GM23338 (cell line): ENCODE measurements around the gene GPR162. TPM values are rescaled to one million over a fixed set of nuclear protein-coding genes. Genes with fewer than 3 reads are reported as not detected.

ENCODE experiments used
- ATAC-seq: fragments of 200-7000 bp; cut with Tn5 transposase; 3 replicates; pipeline ENCODE4 v1.9.1; 2020
- DNase-seq: peaks from one replicate; pipeline ENCODE4 v3.0.0-alpha.2; 2015; ENCODE audit warnings: low spot score
- H2AFZ ChIP-seq: fragments of 200-600 bp; sonication (generic); 2 replicates; pipeline ENCODE4 v1.8.0; 2016; ENCODE audit warnings: antibody characterized with exemption, mild to moderate bottlenecking, moderate library complexity
- H3F3A ChIP-seq: fragments of 200-600 bp; sonication (generic); replicated peaks from 2 replicates; pipeline ENCODE4 v1.8.0; 2017; ENCODE audit warnings: antibody characterized with exemption, mixed run types, low read depth
- H3K27ac ChIP-seq: fragments of 200-600 bp; sonication (generic); 2 replicates; pipeline ENCODE4 v1.6.1; 2016; ENCODE audit warnings: low read depth
- H3K27me3 ChIP-seq: fragments of 200-600 bp; sonication (generic); 2 replicates; pipeline ENCODE4 v1.8.0; 2016; ENCODE audit warnings: mild to moderate bottlenecking, mixed run types, moderate library complexity; ENCODE audit not compliant: insufficient read depth
- H3K36me3 ChIP-seq: fragments of 200-600 bp; sonication (generic); 2 replicates; pipeline ENCODE4 v1.8.0; 2016; ENCODE audit warnings: mild to moderate bottlenecking; ENCODE audit not compliant: insufficient read depth
- H3K4me1 ChIP-seq: fragments of 200-600 bp; sonication (generic); 2 replicates; pipeline ENCODE4 v1.8.0; 2016; ENCODE audit warnings: mild to moderate bottlenecking, moderate library complexity; ENCODE audit not compliant: insufficient read depth
- H3K4me2 ChIP-seq: fragments of 200-600 bp; sonication (generic); 2 replicates; pipeline ENCODE4 v1.7.1; 2017; ENCODE audit warnings: mixed run types
- H3K4me3 ChIP-seq: fragments of 200-600 bp; sonication (generic); 2 replicates; pipeline ENCODE4 v1.6.1; 2016; ENCODE audit warnings: mixed run types
- H3K79me2 ChIP-seq: fragments of 200-600 bp; sonication (generic); replicated peaks from 2 replicates; pipeline ENCODE4 v1.8.0; 2017; ENCODE audit warnings: mild to moderate bottlenecking; ENCODE audit not compliant: insufficient read depth
- H3K9me2 ChIP-seq: fragments of 200-600 bp; sonication (generic); 2 replicates; pipeline ENCODE4 v1.8.0; 2017; ENCODE audit not compliant: insufficient read depth
- H4K20me1 ChIP-seq: fragments of 200-600 bp; sonication (generic); replicated peaks from 2 replicates; pipeline ENCODE4 v1.8.0; 2017; ENCODE audit warnings: mild to moderate bottlenecking; ENCODE audit not compliant: insufficient read depth
- H3K27ac Mint-ChIP-seq: 2 replicates; pipeline ENCODE4 v1.8.0; 2020; ENCODE audit warnings: inconsistent platforms, mild to moderate bottlenecking, moderate library complexity, mixed read lengths
- H3K27me3 Mint-ChIP-seq: 3 replicates; pipeline ENCODE4 v1.8.0; 2022; ENCODE audit warnings: low read depth, mild to moderate bottlenecking, moderate library complexity, mixed read lengths, inconsistent platforms; ENCODE audit not compliant: insufficient read depth, poor library complexity
- H3K36me3 Mint-ChIP-seq: 3 replicates; pipeline ENCODE4 v1.8.0; 2021; ENCODE audit warnings: low read depth, mild to moderate bottlenecking, inconsistent platforms, moderate library complexity, mixed read lengths
- H3K4me1 Mint-ChIP-seq: 3 replicates; pipeline ENCODE4 v1.8.0; 2020; ENCODE audit warnings: mild to moderate bottlenecking, inconsistent platforms, mixed read lengths
- H3K4me3 Mint-ChIP-seq: 3 replicates; pipeline ENCODE4 v1.8.0; 2021; ENCODE audit warnings: moderate library complexity, mild to moderate bottlenecking, inconsistent platforms, mixed read lengths
- H3K9me3 Mint-ChIP-seq: 3 replicates; pipeline ENCODE4 v1.8.0; 2020; ENCODE audit warnings: moderate library complexity, mild to moderate bottlenecking, inconsistent platforms, mixed read lengths
- CREB1 ChIP-seq: fragments of 250-450 bp; sonication (Bioruptor Pico); IDR thresholded peaks from 2 replicates; pipeline ENCODE4 v1.5.0; 2020; ENCODE audit warnings: low read depth, mild to moderate bottlenecking, moderate library complexity
- CTCF ChIP-seq, 2 experiments: fragments of 200-600 bp in 1 of 2; sonication (generic) in 1 of 2; conservative IDR thresholded peaks; 2 replicates each; pipeline versions ENCODE4 v1.5.1 to v1.6.1; 2016 to 2017; ENCODE audit warnings: antibody characterized with exemption in 2 of 2, low read depth in 2 of 2, mild to moderate bottlenecking in 2 of 2, moderate library complexity in 1 of 2
- ETS1 ChIP-seq: IDR thresholded peaks from 2 replicates; pipeline ENCODE4 v1.6.1; 2016; ENCODE audit warnings: antibody characterized with exemption
- EZH2 ChIP-seq: fragments of 200-600 bp; sonication (generic); IDR thresholded peaks from one replicate; pipeline ENCODE4 v1.8.0; 2017; ENCODE audit warnings: antibody characterized with exemption, mild to moderate bottlenecking, low read depth; ENCODE audit not compliant: unreplicated experiment
- EZH2phosphoT487 ChIP-seq: fragments of 200-600 bp; sonication (generic); IDR thresholded peaks from one replicate; pipeline ENCODE4 v1.8.1; 2018; ENCODE audit warnings: antibody characterized with exemption; ENCODE audit not compliant: unreplicated experiment
- JUNB ChIP-seq: IDR thresholded peaks from one replicate; pipeline ENCODE4 v1.6.1; 2016; ENCODE audit warnings: antibody characterized with exemption; ENCODE audit not compliant: unreplicated experiment
- NANOG ChIP-seq: IDR thresholded peaks from 2 replicates; pipeline ENCODE4 v1.6.1; 2016; ENCODE audit warnings: antibody characterized with exemption, borderline replicate concordance
- POLR2AphosphoS5 ChIP-seq: IDR thresholded peaks from 2 replicates; pipeline ENCODE4 v1.6.1; 2016; ENCODE audit warnings: antibody characterized with exemption, low read depth
- REST ChIP-seq: IDR thresholded peaks from one replicate; pipeline ENCODE4 v1.6.1; 2018; ENCODE audit warnings: antibody characterized with exemption; ENCODE audit not compliant: unreplicated experiment
- STAT1 ChIP-seq: IDR thresholded peaks from one replicate; pipeline ENCODE4 v1.6.1; 2016; ENCODE audit warnings: antibody characterized with exemption; ENCODE audit not compliant: unreplicated experiment
- ZNF114 ChIP-seq: fragments of 250-450 bp; sonication (Bioruptor Pico); IDR thresholded peaks from 2 replicates; pipeline ENCODE4 v1.5.0; 2020; ENCODE audit warnings: mild to moderate bottlenecking, moderate library complexity
- ZNF331 ChIP-seq: fragments of 250-450 bp; sonication (Bioruptor Pico); IDR thresholded peaks from 2 replicates; pipeline ENCODE4 v1.5.0; 2020; ENCODE audit warnings: low read depth, mild to moderate bottlenecking, moderate library complexity
- ZNF462 ChIP-seq: fragments of 250-450 bp; sonication (Bioruptor Pico); IDR thresholded peaks from 2 replicates; pipeline ENCODE4 v1.5.0; 2020; ENCODE audit warnings: mild to moderate bottlenecking, moderate library complexity
- polyA plus RNA-seq: library from polyadenylated mRNA; unstranded; fragments of >200 nt; fragmentation: Nextera tagmentation; extraction: Ambion mirVana; gene quantifications from 2 replicates; pipeline ENCODE4 v1.2.1, GENCODE V29; 2016
- total RNA-seq: library from RNA; depleted of rRNA; stranded (reverse); fragments of >200 nt; shearing (Covaris generic); gene quantifications from 2 replicates; pipeline ENCODE4 v1.2.3, GENCODE V29; 2014

Gene GPR162
- total and polyA plus RNA-seq, 2 experiments from 2014 or later: 4.7 to 5.0 TPM

GRCh38 chr12:6799147-6799546 lies 22.5 kb upstream of the GPR162 start:
- Mint-ChIP-seq H3K27ac (no peak overlapping the region), H3K4me1 (peaks cover 2% of the 10 kb centered on the region; the same call in 1 of the 3 replicates), H3K36me3 (peaks cover 1% of the 10 kb centered on the region; the same call in 1 of the 3 replicates), H3K9me3 (peaks cover 2% of the 10 kb centered on the region), H3K27me3 (peaks cover 6% of the 10 kb centered on the region), H3K4me3 (no peak overlapping the region)
- H3F3A ChIP-seq: no peaks in the 10 kb centered on the region
- no peak overlapping the region for H3K27ac ChIP-seq
- H4K20me1 ChIP-seq: no peaks in the 10 kb centered on the region
- no peak overlapping the region for H2AFZ ChIP-seq
- DNase-seq (no peak), ATAC-seq (no peak)
- H3K36me3 ChIP-seq: no peaks in the 10 kb centered on the region
- no peaks in the 10 kb centered on the region for H3K27me3 ChIP-seq
- no peaks in the 10 kb centered on the region for H3K4me1 ChIP-seq
- H3K4me3 ChIP-seq: no peak overlapping the region
- H3K79me2 ChIP-seq: no peaks in the 10 kb centered on the region
- no peak overlapping the region for H3K4me2 ChIP-seq
- TF ChIP-seq ZNF114 (CRISPR knock-in tag) (no peak), CREB1 (CRISPR knock-in tag) (no peak), POLR2AphosphoS5 (no peak), ZNF331 (CRISPR knock-in tag) (no peak), EZH2phosphoT487 (no peak), ZNF462 (CRISPR knock-in tag) (no peak), CTCF (conservative IDR thresholded peaks at IDR 0.05; ENCODE audit: low read depth in 2 of 2) (no peak), ETS1 (no peak), REST (no peak), STAT1 (no peak), EZH2 (no peak), NANOG (no peak), JUNB (no peak)
- H3K9me2 ChIP-seq: no peaks in the 10 kb centered on the region
